CD14-positive monocyte (primary cell): ENCODE data around the gene OR1F1. TPM values are rescaled to one million over a fixed set of nuclear protein-coding genes. Genes with fewer than 3 reads are reported as not detected.
A peak's percentile ranks its signal among the peaks of the same experiment; 100 is the strongest.

ENCODE experiments used
- DNase-seq, 3 donors: peaks; one replicate each; pipeline ENCODE4 v3.0.0-alpha.2; 2011 to 2022
- H2AFZ ChIP-seq: 2 replicates; pipeline ENCODE4 v1.6.0; 2012; ENCODE audit warnings: mild to moderate bottlenecking, low read depth, low read length, inconsistent platforms; ENCODE audit not compliant: insufficient read depth, poor library complexity, severe bottlenecking
- H3K27ac ChIP-seq, 2 donors: 1 replicate in 1 of 2; 2 replicates in 1 of 2; pipeline ENCODE4 v1.5.1; 2012 to 2013; ENCODE audit warnings: low read length in 2 of 2, control low read depth in 1 of 2, inconsistent platforms in 1 of 2, low read depth in 1 of 2, mild to moderate bottlenecking in 1 of 2
- H3K27me3 ChIP-seq, 2 donors: one replicate each; pipeline versions ENCODE4 v1.6.0 to v1.6.1; 2011 to 2013; ENCODE audit warnings: low read length in 2 of 2; ENCODE audit not compliant: control insufficient read depth in 2 of 2, insufficient read depth in 2 of 2
- H3K36me3 ChIP-seq, 2 donors: replicated peaks in 1 of 2; 1 replicate in 1 of 2; 2 replicates in 1 of 2; pipeline versions ENCODE4 v1.5.1 to v1.6.1; 2012 to 2013; ENCODE audit warnings: low read length in 2 of 2, control low read depth in 1 of 2, inconsistent platforms in 1 of 2, mild to moderate bottlenecking in 1 of 2; ENCODE audit not compliant: insufficient read depth in 2 of 2, control insufficient read depth in 1 of 2
- H3K4me1 ChIP-seq, 2 donors: 1 replicate in 1 of 2; 2 replicates in 1 of 2; pipeline versions ENCODE4 v1.5.1 to v1.6.1; 2012 to 2013; ENCODE audit warnings: low read length in 2 of 2, control low read depth in 1 of 2, inconsistent platforms in 1 of 2, mild to moderate bottlenecking in 1 of 2, moderate library complexity in 1 of 2; ENCODE audit not compliant: insufficient read depth in 2 of 2, control insufficient read depth in 1 of 2
- H3K4me2 ChIP-seq: replicated peaks from 2 replicates; pipeline ENCODE3; 2012; ENCODE audit warnings: low read length, moderate library complexity, mild to moderate bottlenecking; ENCODE audit not compliant: poor library complexity, severe bottlenecking; ENCODE audit errors: extremely low read depth
- H3K4me3 ChIP-seq, 3 experiments: fragments of 200-600 bp in 1 of 3; sonication (generic) in 1 of 3; replicated peaks in 1 of 3; 1 replicate in 2 of 3; 2 replicates in 1 of 3; pipeline ENCODE4 v1.5.1; 2011 to 2013; ENCODE audit warnings: low read length in 3 of 3, mild to moderate bottlenecking in 3 of 3, control low read depth in 2 of 3, low read depth in 2 of 3, inconsistent platforms in 1 of 3, moderate library complexity in 1 of 3
- H3K79me2 ChIP-seq: 2 replicates; pipeline ENCODE4 v1.6.0; 2012; ENCODE audit warnings: mild to moderate bottlenecking, control low read depth, inconsistent platforms, low read length, moderate library complexity; ENCODE audit not compliant: insufficient read depth
- H3K9ac ChIP-seq: 2 replicates; pipeline ENCODE4 v1.6.0; 2017; ENCODE audit warnings: low read length, mild to moderate bottlenecking; ENCODE audit not compliant: insufficient read depth, poor library complexity, severe bottlenecking
- H3K9me3 ChIP-seq, 2 donors: replicated peaks in 1 of 2; 1 replicate in 1 of 2; 2 replicates in 1 of 2; pipeline versions ENCODE4 v1.5.1 to v1.6.1; 2012 to 2013; ENCODE audit warnings: low read length in 2 of 2, control low read depth in 1 of 2; ENCODE audit not compliant: control insufficient read depth in 1 of 2, insufficient read depth in 1 of 2
- H4K20me1 ChIP-seq: 2 replicates; pipeline ENCODE4 v1.6.0; 2012; ENCODE audit warnings: mild to moderate bottlenecking, low read length, control low read depth, moderate library complexity; ENCODE audit not compliant: insufficient read depth
- H3K27ac Mint-ChIP-seq, 7 donors: one replicate each; pipeline ENCODE4 v1.8.0; 2020; ENCODE audit warnings: mild to moderate bottlenecking in 7 of 7, mixed read lengths in 7 of 7, moderate library complexity in 6 of 7, inconsistent platforms in 2 of 7
- H3K27me3 Mint-ChIP-seq, 3 donors: one replicate each; pipeline ENCODE4 v1.8.0; 2021 to 2022; ENCODE audit warnings: low read depth in 3 of 3, mild to moderate bottlenecking in 3 of 3, mixed read lengths in 3 of 3, moderate library complexity in 3 of 3, inconsistent platforms in 1 of 3
- H3K36me3 Mint-ChIP-seq, 2 donors: one replicate each; pipeline ENCODE4 v1.8.0; 2020; ENCODE audit warnings: mixed read lengths in 2 of 2, inconsistent platforms in 1 of 2, mild to moderate bottlenecking in 1 of 2
- H3K4me1 Mint-ChIP-seq: one replicate; pipeline ENCODE4 v1.8.0; 2020; ENCODE audit warnings: mild to moderate bottlenecking, mixed read lengths
- H3K4me3 Mint-ChIP-seq, 2 donors: one replicate each; pipeline ENCODE4 v1.8.0; 2020; ENCODE audit warnings: mild to moderate bottlenecking in 2 of 2, mixed read lengths in 2 of 2, moderate library complexity in 1 of 2
- H3K9me3 Mint-ChIP-seq, 7 donors: one replicate each; pipeline ENCODE4 v1.8.0; 2020 to 2022; ENCODE audit warnings: mixed read lengths in 7 of 7, mild to moderate bottlenecking in 6 of 7, moderate library complexity in 6 of 7, inconsistent platforms in 2 of 7
- WGBS: methylation state at CpG from one replicate; pipeline ENCODE4 v1.1.5; 2013; ENCODE audit warnings: missing lambda C conversion rate; ENCODE audit not compliant: insufficient coverage; 5-methylcytosine and 5-hydroxymethylcytosine counted together
- intact Hi-C, 2 donors: fragments of 100-400 bp; cut with micrococcal nuclease; formaldehyde crosslinking; loops; one replicate each; pipeline versions ENCODE4 v1.15.0 to v1.15.1; 2023
- polyA plus RNA-seq, 3 donors: library from polyadenylated mRNA; depleted of rRNA in 1 of 3; unstranded in 2 of 3; stranded (reverse) in 1 of 3; fragments of 300-500 nt in 2 of 3; fragments of >200 nt in 1 of 3; fragmentation: Illumina TruSeq in 2 of 3; gene quantifications; 1 replicate in 2 of 3; 2 replicates in 1 of 3; pipeline ENCODE4 v1.2.3, GENCODE V29; 2012 to 2021
- TF ChIP-seq, protein P1 (sequence below): fragments of 200-600 bp; IDR thresholded peaks from one replicate; pipeline ENCODE4 v1.8.0; 2022; ENCODE audit warnings: antibody characterized with exemption, mild to moderate bottlenecking

The OR1F1 gene
- polyA plus RNA-seq, 3 donors, result not detected

- peak overlapping the region; percentile 1 for H3K4me2 ChIP-seq
- no peak overlapping the region for H3K9ac ChIP-seq
- peak overlapping the region in 1 of 2 donors; percentile 55 for H3K27ac ChIP-seq
- no peaks in the 10 kb centered on the region for H3K27me3 ChIP-seq
- peak overlapping the region in 1 of 2 donors; percentile 16 for H3K4me3 Mint-ChIP-seq
- H3K9me3 Mint-ChIP-seq, result peaks cover 0 to 5% (median 0%) of the 10 kb centered on the region in 7 donors
- H3K36me3 ChIP-seq, result peaks cover 71 to 79% of the 10 kb centered on the region in 2 donors
- peaks cover 62% of the 10 kb centered on the region for H3K79me2 ChIP-seq
- DNase-seq, result peak; percentile 62 to 88 (median 84)
- H3K4me1 Mint-ChIP-seq, result peaks cover 35% of the 10 kb centered on the region
- peak overlapping the region in 1 of 3 experiments; percentile 8 for H3K4me3 ChIP-seq
- H3K27ac Mint-ChIP-seq, result peak overlapping the region; percentile 45 to 85 (median 79)
- H3K27me3 Mint-ChIP-seq, result peaks cover 2 to 7% (median 3%) of the 10 kb centered on the region in 3 donors
- TF ChIP-seq, protein P1, sequence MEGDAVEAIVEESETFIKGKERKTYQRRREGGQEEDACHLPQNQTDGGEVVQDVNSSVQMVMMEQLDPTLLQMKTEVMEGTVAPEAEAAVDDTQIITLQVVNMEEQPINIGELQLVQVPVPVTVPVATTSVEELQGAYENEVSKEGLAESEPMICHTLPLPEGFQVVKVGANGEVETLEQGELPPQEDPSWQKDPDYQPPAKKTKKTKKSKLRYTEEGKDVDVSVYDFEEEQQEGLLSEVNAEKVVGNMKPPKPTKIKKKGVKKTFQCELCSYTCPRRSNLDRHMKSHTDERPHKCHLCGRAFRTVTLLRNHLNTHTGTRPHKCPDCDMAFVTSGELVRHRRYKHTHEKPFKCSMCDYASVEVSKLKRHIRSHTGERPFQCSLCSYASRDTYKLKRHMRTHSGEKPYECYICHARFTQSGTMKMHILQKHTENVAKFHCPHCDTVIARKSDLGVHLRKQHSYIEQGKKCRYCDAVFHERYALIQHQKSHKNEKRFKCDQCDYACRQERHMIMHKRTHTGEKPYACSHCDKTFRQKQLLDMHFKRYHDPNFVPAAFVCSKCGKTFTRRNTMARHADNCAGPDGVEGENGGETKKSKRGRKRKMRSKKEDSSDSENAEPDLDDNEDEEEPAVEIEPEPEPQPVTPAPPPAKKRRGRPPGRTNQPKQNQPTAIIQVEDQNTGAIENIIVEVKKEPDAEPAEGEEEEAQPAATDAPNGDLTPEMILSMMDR, result no peak
- H3K36me3 Mint-ChIP-seq, result peaks cover 73 to 82% of the 10 kb centered on the region in 2 donors
- 31% methylated on average over 5 of the region's 11 CpGs for WGBS
- H4K20me1 ChIP-seq, result peaks cover 97% of the 10 kb centered on the region
- no peak overlapping the region for H2AFZ ChIP-seq
- no peaks in the 10 kb centered on the region for H3K9me3 ChIP-seq
- intact Hi-C loops, result no loop called here
- H3K4me1 ChIP-seq, result peaks cover 21 to 29% of the 10 kb centered on the region in 2 donors
Observed at GRCh38 chr16:3242709-3243108, 54.7 kb downstream of the OR1F1 start.

- Histone ChIP-seq H3K4me3 (no peak overlapping the region), H3K79me2 (peaks cover 73% of the 10 kb centered on the region), H3K9ac (no peak overlapping the region), H3K4me1 (peaks cover 21 to 31% of the 10 kb centered on the region in 2 donors), H4K20me1 (peaks cover 100% of the 10 kb centered on the region), H3K9me3 (no peaks in the 10 kb centered on the region), H3K27me3 (no peaks in the 10 kb centered on the region), H2AFZ (no peak overlapping the region), H3K27ac (peak overlapping the region; percentile 0 to 55), H3K36me3 (peaks cover 82 to 91% of the 10 kb centered on the region in 2 donors), H3K4me2 (no peak overlapping the region)
- Mint-ChIP-seq H3K36me3 (peaks cover 83 to 94% of the 10 kb centered on the region in 2 donors), H3K4me3 (no peak overlapping the region), H3K4me1 (peaks cover 41% of the 10 kb centered on the region), H3K27ac (peak overlapping the region in 6 of 7 donors; percentile 27 to 88 (median 60)), H3K27me3 (peaks cover 2 to 6% (median 2%) of the 10 kb centered on the region in 3 donors), H3K9me3 (peaks cover 0 to 5% (median 2%) of the 10 kb centered on the region in 7 donors)
- WGBS, result 89% methylated on average over 3 of the region's 6 CpGs
- no peak for DNase-seq
- TF ChIP-seq, protein P1, result no peak
- intact Hi-C loops, result no loop called here
Observed at GRCh38 chr16:3243882-3244281, 55.9 kb downstream of the OR1F1 start.
